ENCODE data around the gene SPEF2.

Gene SPEF2

DNA sequence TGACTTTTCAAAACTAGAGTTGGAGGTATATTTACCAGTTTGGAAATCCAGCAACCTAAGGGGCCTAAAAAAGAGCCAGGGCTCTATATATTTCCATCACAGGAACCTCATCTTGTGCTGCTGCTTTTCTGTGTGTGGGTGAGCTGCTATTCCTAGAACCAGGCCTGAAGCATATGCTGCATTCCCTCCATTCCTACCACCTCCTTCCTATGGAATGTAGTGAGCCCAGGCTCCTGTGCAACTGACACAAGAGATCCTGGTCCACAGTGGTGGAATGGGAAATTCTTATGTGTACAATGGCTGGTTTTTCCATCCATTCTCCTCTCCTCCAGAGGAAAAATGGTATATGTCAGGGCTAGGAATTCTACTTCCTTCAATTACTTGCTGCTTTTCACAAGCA is 39.1 kb downstream of the SPEF2 start:
- TF ChIP-seq, protein P1, sequence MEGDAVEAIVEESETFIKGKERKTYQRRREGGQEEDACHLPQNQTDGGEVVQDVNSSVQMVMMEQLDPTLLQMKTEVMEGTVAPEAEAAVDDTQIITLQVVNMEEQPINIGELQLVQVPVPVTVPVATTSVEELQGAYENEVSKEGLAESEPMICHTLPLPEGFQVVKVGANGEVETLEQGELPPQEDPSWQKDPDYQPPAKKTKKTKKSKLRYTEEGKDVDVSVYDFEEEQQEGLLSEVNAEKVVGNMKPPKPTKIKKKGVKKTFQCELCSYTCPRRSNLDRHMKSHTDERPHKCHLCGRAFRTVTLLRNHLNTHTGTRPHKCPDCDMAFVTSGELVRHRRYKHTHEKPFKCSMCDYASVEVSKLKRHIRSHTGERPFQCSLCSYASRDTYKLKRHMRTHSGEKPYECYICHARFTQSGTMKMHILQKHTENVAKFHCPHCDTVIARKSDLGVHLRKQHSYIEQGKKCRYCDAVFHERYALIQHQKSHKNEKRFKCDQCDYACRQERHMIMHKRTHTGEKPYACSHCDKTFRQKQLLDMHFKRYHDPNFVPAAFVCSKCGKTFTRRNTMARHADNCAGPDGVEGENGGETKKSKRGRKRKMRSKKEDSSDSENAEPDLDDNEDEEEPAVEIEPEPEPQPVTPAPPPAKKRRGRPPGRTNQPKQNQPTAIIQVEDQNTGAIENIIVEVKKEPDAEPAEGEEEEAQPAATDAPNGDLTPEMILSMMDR (IDR thresholded peaks at IDR 0.05): no peak
- Histone ChIP-seq H3K4me3 (no peak overlapping the region), H3K27ac (no peak overlapping the region)
- DNase-seq (ENCODE audit: low spot score): no peak

DNA sequence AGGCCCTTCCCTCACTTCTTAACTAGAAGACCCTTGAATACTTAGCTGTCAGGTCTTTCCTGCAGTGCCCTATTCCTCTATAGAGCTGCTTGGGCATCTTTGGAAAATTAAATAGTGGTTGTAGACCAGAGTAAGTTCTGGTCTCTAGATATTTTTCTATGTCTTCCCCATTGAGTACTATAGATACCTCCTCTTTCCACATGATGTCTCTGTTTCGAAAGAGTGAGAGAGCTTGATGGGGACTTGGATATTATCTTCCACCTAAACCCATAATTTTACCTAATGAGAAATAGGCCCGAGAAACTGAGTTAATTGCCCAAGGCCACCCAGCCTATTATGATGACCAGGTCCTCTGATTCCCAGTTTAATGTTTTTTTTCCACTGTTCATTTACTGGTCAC is 40.2 kb downstream of the SPEF2 start:
- TF ChIP-seq, protein P1 (IDR thresholded peaks at IDR 0.05): no peak
- no peak overlapping the region for H3K4me3 ChIP-seq
- no peak for DNase-seq (ENCODE audit: low spot score)
- H3K27ac ChIP-seq: no peak overlapping the region

DNA sequence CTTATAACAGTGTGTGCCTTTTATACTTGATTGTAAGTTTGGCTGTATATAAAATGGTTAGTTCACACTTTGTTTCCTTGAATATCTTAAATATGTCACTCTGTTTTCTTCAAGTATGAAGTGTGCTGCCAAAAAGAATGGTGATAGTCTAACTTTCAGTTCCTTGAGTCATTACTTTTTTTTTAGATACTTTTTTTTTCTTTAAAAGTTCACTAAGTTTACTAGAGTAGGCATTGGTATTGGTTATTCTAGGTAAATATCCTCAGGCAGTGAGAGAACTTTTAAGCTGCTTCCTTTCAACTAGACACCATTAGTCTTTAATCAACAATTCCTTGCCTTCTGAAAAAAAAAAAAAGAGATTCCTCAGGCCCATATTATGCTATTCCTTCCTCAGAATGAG is 41.9 kb downstream of the SPEF2 start:
- TF ChIP-seq, protein P1 (IDR thresholded peaks at IDR 0.05): no peak
- DNase-seq (ENCODE audit: low spot score): no peak
- no peak overlapping the region for H3K4me3 ChIP-seq
- no peak overlapping the region for H3K27ac ChIP-seq

DNA sequence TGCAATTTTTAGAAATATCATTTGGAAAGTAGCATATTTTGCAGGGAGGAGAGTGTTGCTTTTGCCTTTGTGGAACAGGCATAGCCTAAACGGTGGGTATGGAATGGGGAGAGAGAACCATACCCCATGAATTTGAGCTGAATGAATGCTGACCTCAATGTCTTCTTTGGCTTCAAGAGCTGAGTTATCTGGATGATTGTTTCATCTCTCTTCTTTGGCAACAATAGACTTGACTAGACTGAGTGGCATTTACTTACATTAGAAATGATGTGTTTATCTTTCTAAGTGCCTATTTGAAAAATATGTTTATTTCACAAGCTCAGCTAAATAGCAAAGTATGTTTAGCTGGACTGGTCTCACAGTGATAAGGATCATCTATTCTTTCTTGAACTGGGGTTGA is 42.8 kb downstream of the SPEF2 start:
- no peak for DNase-seq (ENCODE audit: low spot score)
- Histone ChIP-seq H3K27ac (no peak overlapping the region), H3K4me3 (no peak overlapping the region)
- TF ChIP-seq, protein P1 (IDR thresholded peaks at IDR 0.05): no peak

DNA sequence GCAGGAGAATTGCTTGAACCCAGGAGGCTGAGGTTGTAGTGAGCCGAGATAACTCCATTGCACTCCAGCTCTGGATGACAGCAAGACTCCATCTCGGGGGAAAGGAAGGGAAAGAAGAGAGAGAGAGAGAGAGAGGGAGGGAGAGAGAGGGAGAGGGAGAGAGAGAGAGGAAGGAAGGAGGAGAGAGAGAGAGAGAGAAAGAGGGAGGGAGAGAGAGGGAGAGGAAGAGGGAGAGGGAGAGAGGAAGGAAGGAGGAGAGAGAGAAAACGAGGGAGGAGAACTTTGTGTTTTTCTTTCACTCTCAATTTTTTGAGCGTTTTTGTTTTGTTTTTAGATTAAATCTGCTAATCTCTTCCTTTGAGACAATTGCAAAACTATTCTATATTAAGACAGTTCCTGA is 46.9 kb downstream of the SPEF2 start:
- TF ChIP-seq, protein P1 (IDR thresholded peaks at IDR 0.05): no peak
- Histone ChIP-seq H3K27ac (no peak overlapping the region), H3K4me3 (no peak overlapping the region)
- DNase-seq (ENCODE audit: low spot score): no peak

DNA sequence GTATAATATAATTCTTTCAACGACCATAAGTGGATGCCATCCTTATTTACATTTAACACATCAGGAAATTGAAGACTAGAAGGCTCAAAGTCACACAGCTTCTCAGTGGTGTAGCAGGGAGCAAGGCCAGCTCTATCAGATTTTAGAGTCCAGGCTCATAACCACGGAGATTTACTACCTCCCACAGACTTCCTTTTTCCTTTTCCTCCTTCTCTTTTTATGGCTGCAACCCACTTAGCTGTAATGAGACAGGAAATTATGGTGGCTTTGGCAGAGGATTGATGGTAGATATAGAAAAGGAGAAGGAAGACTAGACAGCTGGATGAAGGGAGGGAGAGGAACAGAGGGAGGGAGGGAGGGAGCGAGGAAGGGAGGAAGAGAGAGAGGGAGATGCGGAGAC is 47.4 kb downstream of the SPEF2 start:
- Histone ChIP-seq H3K4me3 (no peak overlapping the region), H3K27ac (no peak overlapping the region)
- DNase-seq (ENCODE audit: low spot score): no peak
- TF ChIP-seq, protein P1 (IDR thresholded peaks at IDR 0.05): no peak

DNA sequence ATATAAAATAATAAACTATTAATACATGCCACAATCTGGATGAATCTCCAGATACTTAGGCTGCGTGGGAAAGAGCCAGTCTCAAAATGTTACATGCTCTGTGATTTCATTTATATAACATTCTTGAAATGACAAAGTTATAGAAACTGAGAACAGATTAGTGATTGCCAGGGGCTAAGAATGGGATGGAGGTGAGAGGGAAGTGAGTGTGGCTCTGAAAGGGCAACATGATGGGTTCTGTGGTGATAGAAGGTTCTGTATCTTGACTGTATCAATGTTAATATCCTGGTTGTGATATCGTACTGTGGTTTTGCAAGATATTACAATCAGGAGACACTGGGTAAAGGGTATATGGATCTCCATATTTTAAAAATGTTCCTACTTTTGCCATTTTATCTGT is 50.7 kb downstream of the SPEF2 start:
- Histone ChIP-seq H3K27ac (no peak overlapping the region), H3K4me3 (no peak overlapping the region)
- DNase-seq (ENCODE audit: low spot score): no peak
- TF ChIP-seq, protein P1 (IDR thresholded peaks at IDR 0.05): no peak

Measured in coronary artery (tissue), 2 donors.